ENCODE measurements around the gene ALKBH4.

GRCh38 chr7:102473271-102473991 is 8.8 kb upstream of the ALKBH4 start:
- TF ChIP-seq CTCF (conservative IDR thresholded peaks at IDR 0.05; ENCODE audit: low read depth, low read length) (no peak), POLR2A (IDR thresholded peaks at IDR 0.05; ENCODE audit: low read depth, low read length) (no peak), MXI1 (IDR thresholded peaks at IDR 0.05; ENCODE audit: borderline replicate concordance, low read depth, low read length) (no peak)
